GDM1 (cell line): ENCODE results near the gene PDRG1.

Experiments
- DNase-seq: peaks from one replicate; lab custom pipeline; 2025; lab: John Stamatoyannopoulos, UW

PDRG1 gene

DNA sequence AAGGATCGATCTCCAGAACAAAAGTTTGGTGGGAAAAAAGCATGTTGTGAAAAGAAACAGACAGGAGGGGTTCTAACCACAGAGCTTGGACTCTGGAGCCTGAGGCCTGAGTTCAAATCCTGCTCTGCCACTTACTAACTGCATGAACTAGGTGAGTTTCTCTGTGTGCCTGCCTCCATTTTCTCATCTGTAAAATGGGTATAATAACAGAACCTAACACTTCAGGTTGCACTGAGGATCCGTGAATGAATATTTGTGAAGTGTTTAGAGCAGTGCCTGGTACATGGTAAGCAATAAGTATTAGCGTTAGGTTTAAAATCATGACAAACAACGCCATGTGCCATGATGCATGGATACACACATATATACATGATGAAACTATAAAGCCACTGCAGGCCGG, 44.8 kb downstream of the PDRG1 start:
- no peak for DNase-seq

- DNase-seq, result no peak
Measured at GRCh38 chr20:31906001-31906400, 45.8 kb downstream of the PDRG1 start.

- no peak for DNase-seq
Measured at GRCh38 chr20:31903627-31904386, 48.0 kb downstream of the PDRG1 start.

GRCh38 chr20:31901615-31902014, 50.2 kb downstream of the PDRG1 start:
- no peak for DNase-seq

- no peak for DNase-seq
Measured at GRCh38 chr20:31897541-31897940, 54.3 kb downstream of the PDRG1 start.

DNA sequence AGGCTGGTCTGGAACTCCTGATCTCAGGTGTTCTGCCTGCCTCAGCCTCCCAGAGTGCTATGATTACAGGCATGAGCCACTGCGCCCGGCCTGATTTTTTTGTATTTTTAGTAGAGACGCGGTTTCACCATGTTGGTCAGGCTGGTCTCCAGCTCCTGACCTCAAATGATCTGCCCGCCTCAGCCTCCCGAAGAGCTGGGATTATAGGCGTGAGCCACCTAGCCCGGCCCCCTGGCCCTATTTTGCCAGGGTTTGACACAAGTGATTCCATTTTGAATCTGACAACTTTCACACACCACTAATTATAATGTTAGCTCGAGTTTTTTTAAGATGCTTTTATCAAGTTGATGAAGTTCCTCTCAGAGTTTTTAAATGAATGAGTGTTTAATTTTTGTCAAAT, 55.8 kb downstream of the PDRG1 start:
- DNase-seq, result no peak

DNA sequence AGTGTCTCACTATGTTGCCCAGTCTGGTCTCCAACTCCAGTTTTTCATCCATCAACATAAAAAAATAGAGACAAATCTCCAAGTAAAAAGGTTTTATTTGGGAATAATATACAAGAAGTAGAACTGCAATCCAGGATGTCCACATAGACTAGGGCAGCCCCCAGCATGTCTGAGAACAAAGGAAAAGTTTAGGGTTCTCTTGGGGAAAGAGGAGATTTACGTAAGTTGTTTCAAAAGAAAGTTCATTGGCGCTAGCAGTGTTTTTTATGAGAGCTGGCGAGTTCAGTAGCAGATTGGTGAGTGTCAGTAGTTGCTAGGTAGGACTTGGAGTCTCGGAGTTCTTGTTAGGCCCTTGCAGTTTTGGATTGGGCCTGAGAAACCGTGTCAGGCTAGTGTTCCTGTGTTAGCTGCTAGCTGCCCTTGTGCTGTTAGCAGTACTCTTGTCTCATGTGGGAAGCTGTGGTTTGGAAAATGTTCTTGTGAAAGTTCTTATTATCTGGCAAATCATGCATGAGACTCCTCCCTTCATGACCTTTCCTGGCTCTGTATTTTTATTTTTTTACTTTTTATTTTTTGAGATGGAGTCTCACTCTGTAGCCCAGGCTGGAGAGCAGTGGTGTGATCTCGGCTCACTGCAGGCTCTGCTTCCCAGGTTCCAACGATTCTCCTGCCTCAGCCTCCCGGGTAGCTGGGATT, 56.7 kb downstream of the PDRG1 start:
- DNase-seq, result no peak
